HL-60 (cell line): ENCODE results near the gene EEPD1.

ENCODE experiments used
- DNase-seq, 2 experiments: peaks; one replicate each; pipeline ENCODE4 v3.0.0-alpha.2; 2010 to 2020; ENCODE audit warnings: low read depth in 1 of 2, low spot score in 1 of 2
- H3K27ac ChIP-seq: fragments of 250-450 bp; sonication (Bioruptor Pico); replicated peaks from 2 replicates; pipeline ENCODE4 v1.5.1; 2020; ENCODE audit warnings: mild to moderate bottlenecking, moderate library complexity
- H3K27me3 ChIP-seq: fragments of 250-450 bp; sonication (Bioruptor Pico); 2 replicates; pipeline ENCODE4 v1.5.1; 2021; ENCODE audit warnings: mild to moderate bottlenecking, moderate library complexity; ENCODE audit not compliant: insufficient read depth, poor library complexity, severe bottlenecking
- H3K4me3 ChIP-seq: replicated peaks from 2 replicates; pipeline ENCODE4 v1.5.1; 2011; ENCODE audit warnings: mild to moderate bottlenecking, control low read depth, low read length; ENCODE audit not compliant: insufficient read depth
- CTCF ChIP-seq: IDR thresholded peaks from one replicate; pipeline ENCODE4 v1.5.1; 2011; ENCODE audit warnings: low read length, control low read depth, inconsistent platforms; ENCODE audit not compliant: insufficient read depth
- GABPA ChIP-seq: IDR thresholded peaks from 2 replicates; pipeline ENCODE4 v1.6.1; 2012; ENCODE audit warnings: low read depth
- POLR2AphosphoS5 ChIP-seq: IDR thresholded peaks from 2 replicates; pipeline ENCODE4 v1.6.1; 2012; ENCODE audit warnings: low read depth
- REST ChIP-seq: IDR thresholded peaks from 2 replicates; pipeline ENCODE4 v1.6.1; 2012; ENCODE audit warnings: low read depth; ENCODE audit not compliant: insufficient replicate concordance
- SPI1 ChIP-seq: IDR thresholded peaks from 2 replicates; pipeline ENCODE4 v1.6.1; 2012; ENCODE audit warnings: low read depth, mild to moderate bottlenecking, borderline replicate concordance

EEPD1 gene

GRCh38 chr7:36260481-36260880 is 107.4 kb downstream of the EEPD1 start:
- Histone ChIP-seq H3K27ac (no peak overlapping the region; the same call in 1 of the 2 replicates), H3K4me3 (no peak overlapping the region), H3K27me3 (no peaks in the 10 kb centered on the region)
- no peak for DNase-seq
- no peak for TF ChIP-seq GABPA
- no peak for TF ChIP-seq REST
- no peak for TF ChIP-seq POLR2AphosphoS5
- no peak for TF ChIP-seq SPI1
- no peak for TF ChIP-seq CTCF

- TF ChIP-seq SPI1 (no peak), CTCF (no peak), POLR2AphosphoS5 (no peak), REST (no peak), GABPA (no peak)
- peak overlapping the region; percentile 49 for H3K27ac ChIP-seq
- H3K27me3 ChIP-seq = no peaks in the 10 kb centered on the region
- no peak overlapping the region for H3K4me3 ChIP-seq
- DNase-seq = peak in 1 of 2 experiments; percentile 57
These were observed 108.1 kb downstream of the EEPD1 start for GRCh38 chr7:36261019-36261754.

- Histone ChIP-seq H3K27ac (peak overlapping the region; percentile 59), H3K4me3 (no peak overlapping the region), H3K27me3 (no peaks in the 10 kb centered on the region)
- no peak for DNase-seq
- TF ChIP-seq GABPA (no peak), CTCF (no peak), SPI1 (no peak), REST (no peak), POLR2AphosphoS5 (no peak)
These were observed 109.4 kb downstream of the EEPD1 start for GRCh38 chr7:36262309-36263094.
